Measurements from ENCODE around the gene TSPYL4. TPM values are rescaled to one million over a fixed set of nuclear protein-coding genes. Genes with fewer than 3 reads are reported as not detected.

TSPYL4 gene
- total RNA-seq, 6 experiments from 2014 or later: 40.8 to 52.5 (median 45.9) TPM

DNA sequence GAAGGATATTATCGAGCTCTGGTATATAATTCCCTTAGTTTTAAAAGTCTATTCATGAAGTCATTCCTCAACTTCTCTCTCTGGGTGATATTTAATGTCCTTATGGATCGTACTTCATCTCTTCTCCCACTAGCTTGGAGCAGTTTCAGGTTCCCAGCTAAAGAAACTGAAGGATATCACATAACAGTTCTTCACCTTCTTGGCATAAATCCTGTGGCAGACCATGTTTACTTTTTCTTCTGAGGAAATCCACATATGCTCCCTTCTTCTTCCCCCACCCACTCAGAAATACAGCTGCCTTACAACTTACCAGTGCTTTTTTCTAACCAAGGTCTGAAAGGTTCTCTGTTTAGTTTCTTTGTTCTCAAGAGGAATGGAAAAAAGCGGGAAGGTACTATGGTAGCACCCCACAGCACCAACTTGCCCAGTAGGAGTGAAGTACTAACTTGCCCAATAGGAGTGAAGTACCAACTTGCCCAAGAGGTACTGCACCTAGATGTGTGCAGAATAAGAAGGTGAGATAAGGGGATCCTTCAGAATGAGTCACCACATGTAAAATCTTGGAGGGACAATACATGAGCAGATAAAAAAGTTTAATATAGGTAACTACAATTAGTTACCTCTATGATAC lies 53.1 kb downstream of the TSPYL4 start:
- H3K27ac Mint-ChIP-seq: no peak overlapping the region
- TF ChIP-seq, protein P1, sequence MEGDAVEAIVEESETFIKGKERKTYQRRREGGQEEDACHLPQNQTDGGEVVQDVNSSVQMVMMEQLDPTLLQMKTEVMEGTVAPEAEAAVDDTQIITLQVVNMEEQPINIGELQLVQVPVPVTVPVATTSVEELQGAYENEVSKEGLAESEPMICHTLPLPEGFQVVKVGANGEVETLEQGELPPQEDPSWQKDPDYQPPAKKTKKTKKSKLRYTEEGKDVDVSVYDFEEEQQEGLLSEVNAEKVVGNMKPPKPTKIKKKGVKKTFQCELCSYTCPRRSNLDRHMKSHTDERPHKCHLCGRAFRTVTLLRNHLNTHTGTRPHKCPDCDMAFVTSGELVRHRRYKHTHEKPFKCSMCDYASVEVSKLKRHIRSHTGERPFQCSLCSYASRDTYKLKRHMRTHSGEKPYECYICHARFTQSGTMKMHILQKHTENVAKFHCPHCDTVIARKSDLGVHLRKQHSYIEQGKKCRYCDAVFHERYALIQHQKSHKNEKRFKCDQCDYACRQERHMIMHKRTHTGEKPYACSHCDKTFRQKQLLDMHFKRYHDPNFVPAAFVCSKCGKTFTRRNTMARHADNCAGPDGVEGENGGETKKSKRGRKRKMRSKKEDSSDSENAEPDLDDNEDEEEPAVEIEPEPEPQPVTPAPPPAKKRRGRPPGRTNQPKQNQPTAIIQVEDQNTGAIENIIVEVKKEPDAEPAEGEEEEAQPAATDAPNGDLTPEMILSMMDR (IDR thresholded peaks at IDR 0.05): no peak
- no peaks in the 10 kb centered on the region for H3K36me3 Mint-ChIP-seq (ENCODE audit: low read depth)
- DNase-seq: no peak
- peaks cover 3% of the 10 kb centered on the region for H3K27me3 Mint-ChIP-seq (ENCODE audit: insufficient read depth)
- H3K9me3 Mint-ChIP-seq: no peaks in the 10 kb centered on the region
- H3K4me1 Mint-ChIP-seq (ENCODE audit: low read depth): peaks cover 29% of the 10 kb centered on the region
- H3K4me3 Mint-ChIP-seq: no peak overlapping the region

Other genes with a start within 250 kb of the TSPYL4 start
- gene FRK, start 193.2 kb downstream of the TSPYL4 start, total RNA-seq (2021; fragmentation: NEBNext Ultra II Directional; extraction: Animal tissue kit (Norgen Biotek cat#: 25700)): under 1 TPM in 5 of 6 experiments, not detected in 1; 0.02 to 0.03 (median 0.02) TPM
- 10 to 100 TPM; 24.8 to 35.3 (median 31.9) TPM for gene NT5DC1, start 153.2 kb downstream of the TSPYL4 start, total RNA-seq (2021; fragmentation: NEBNext Ultra II Directional; extraction: Animal tissue kit (Norgen Biotek cat#: 25700))
- 1 to 10 TPM in 5 of 6 experiments, under 1 TPM in 1; 0.91 to 3.3 (median 1.9) TPM for gene COL10A1, start 127.9 kb downstream of the TSPYL4 start, total RNA-seq (2021; fragmentation: NEBNext Ultra II Directional; extraction: Animal tissue kit (Norgen Biotek cat#: 25700))
- gene TSPYL1, start 25.9 kb upstream of the TSPYL4 start, total RNA-seq (2021; fragmentation: NEBNext Ultra II Directional; extraction: Animal tissue kit (Norgen Biotek cat#: 25700)): 100 to 1,000 TPM; 106 to 132 (median 114) TPM
- 100 to 1,000 TPM in 3 of 6 experiments, 10 to 100 TPM in 3; 86.7 to 110 (median 94.9) TPM for gene DSE, start 116.9 kb upstream of the TSPYL4 start, total RNA-seq (2021; fragmentation: NEBNext Ultra II Directional; extraction: Animal tissue kit (Norgen Biotek cat#: 25700))
- 1 to 10 TPM in 2 of 6 experiments, under 1 TPM in 2, not detected in 2; 0.31 to 2.1 (median 1.0) TPM for gene CALHM6, start 207.3 kb upstream of the TSPYL4 start, total RNA-seq (2021; fragmentation: NEBNext Ultra II Directional; extraction: Animal tissue kit (Norgen Biotek cat#: 25700))